HEK293 (cell line): ENCODE measurements around the gene REC114.

Experiments used
- CTCF ChIA-PET: fragments of 350-600 bp; formaldehyde crosslinking; extraction: SDS; loops from one replicate; lab custom pipeline; 2021; ENCODE audit warnings: antibody characterized with exemption; lab: Yijun Ruan, JAX
- POLR2A ChIA-PET: fragments of 300-600 bp; formaldehyde crosslinking; extraction: SDS; loops from one replicate; lab custom pipeline; 2020; ENCODE audit warnings: antibody characterized with exemption, inconsistent platforms; lab: Yijun Ruan, JAX
- H3K27ac ChIP-seq: fragments of 200-500 bp; sonication (Bioruptor generic); 2 replicates; pipeline ENCODE4 v1.5.1; 2014; ENCODE audit warnings: low read depth, low read length, control low read depth, inconsistent platforms; ENCODE audit errors: extremely low read depth
- H3K36me3 ChIP-seq, 2 experiments: fragments of 200-500 bp in 1 of 2; sonication (Bioruptor generic) in 1 of 2; 1 replicate in 1 of 2; 2 replicates in 1 of 2; pipeline ENCODE4 v1.5.1; 2014 to 2017; ENCODE audit warnings: inconsistent platforms in 2 of 2, low read length in 2 of 2; ENCODE audit not compliant: control insufficient read depth in 2 of 2, insufficient read depth in 1 of 2
- H3K4me1 ChIP-seq: fragments of 200-500 bp; sonication (Bioruptor generic); 2 replicates; pipeline ENCODE4 v1.5.1; 2014; ENCODE audit warnings: mild to moderate bottlenecking, low read length, inconsistent platforms; ENCODE audit not compliant: control insufficient read depth, insufficient read depth
- H3K4me3 ChIP-seq: 2 replicates; pipeline ENCODE4 v1.5.1; 2011; ENCODE audit warnings: low read depth, mild to moderate bottlenecking, control low read depth, low read length, moderate library complexity
- H3K9me3 ChIP-seq: fragments of 200-500 bp; sonication (Bioruptor generic); 2 replicates; pipeline ENCODE4 v1.5.1; 2014; ENCODE audit warnings: low read depth, low read length, inconsistent platforms; ENCODE audit not compliant: control insufficient read depth, insufficient read depth
- CTCF ChIP-seq: fragments of 450-650 bp; formaldehyde crosslinking; IDR thresholded peaks from 2 replicates; pipeline ENCODE4 v1.5.1; 2016; ENCODE audit warnings: missing biosample characterization, missing genetic modification characterization
- FEZF1 ChIP-seq: fragments of 450-650 bp; formaldehyde crosslinking; IDR thresholded peaks from 2 replicates; pipeline ENCODE4 v1.5.1; 2016; ENCODE audit warnings: missing biosample characterization, missing genetic modification characterization
- HOXA7 ChIP-seq: sonication (generic); formaldehyde crosslinking; IDR thresholded peaks from 2 replicates; pipeline ENCODE4 v1.8.1; 2022; ENCODE audit warnings: missing genetic modification reagents, borderline replicate concordance
- KLF17 ChIP-seq: fragments of 450-650 bp; formaldehyde crosslinking; IDR thresholded peaks from 2 replicates; pipeline ENCODE4 v1.5.1; 2016; ENCODE audit warnings: missing biosample characterization, missing genetic modification characterization
- KLF8 ChIP-seq: fragments of 450-650 bp; formaldehyde crosslinking; IDR thresholded peaks from 2 replicates; pipeline ENCODE4 v1.5.1; 2016; ENCODE audit warnings: missing biosample characterization, missing genetic modification characterization
- MEIS1 ChIP-seq: sonication (generic); formaldehyde crosslinking; IDR thresholded peaks from 2 replicates; pipeline ENCODE4 v1.8.1; 2022; ENCODE audit warnings: missing genetic modification reagents, mild to moderate bottlenecking, borderline replicate concordance
- PRDM1 ChIP-seq: fragments of 450-650 bp; formaldehyde crosslinking; IDR thresholded peaks from 2 replicates; pipeline ENCODE4; 2016; ENCODE audit warnings: missing biosample characterization, missing genetic modification characterization
- SETDB1 ChIP-seq: IDR thresholded peaks from one replicate; pipeline ENCODE4 v1.6.1; 2017; ENCODE audit warnings: mild to moderate bottlenecking, low read length, moderate library complexity, mixed read lengths; ENCODE audit not compliant: insufficient read length
- SP2 ChIP-seq: fragments of 450-650 bp; formaldehyde crosslinking; IDR thresholded peaks from 2 replicates; pipeline ENCODE4 v1.5.1; 2016; ENCODE audit warnings: missing biosample characterization, missing genetic modification characterization
- ZBTB49 ChIP-seq: fragments of 450-650 bp; formaldehyde crosslinking; IDR thresholded peaks from 2 replicates; pipeline ENCODE4 v1.5.1; 2016; ENCODE audit warnings: missing biosample characterization, missing genetic modification characterization, low read depth
- ZNF10 ChIP-seq: fragments of 450-650 bp; formaldehyde crosslinking; IDR thresholded peaks from 2 replicates; pipeline ENCODE4 v1.5.1; 2017; ENCODE audit warnings: missing biosample characterization, missing genetic modification characterization
- ZNF184 ChIP-seq: fragments of 450-650 bp; IDR thresholded peaks from 2 replicates; pipeline ENCODE4 v1.5.1; 2018; ENCODE audit warnings: missing biosample characterization, mild to moderate bottlenecking, missing genetic modification characterization
- ZNF223 ChIP-seq: fragments of 450-650 bp; formaldehyde crosslinking; IDR thresholded peaks from 2 replicates; pipeline ENCODE4 v1.5.1; 2016; ENCODE audit warnings: missing biosample characterization, missing genetic modification characterization
- ZNF350 ChIP-seq: fragments of 450-650 bp; formaldehyde crosslinking; IDR thresholded peaks from 2 replicates; pipeline ENCODE4 v1.5.0; 2017; ENCODE audit warnings: missing biosample characterization, mild to moderate bottlenecking, missing genetic modification characterization
- ZNF37A ChIP-seq: fragments of 450-650 bp; IDR thresholded peaks from 2 replicates; pipeline ENCODE4 v1.5.1; 2018; ENCODE audit warnings: missing biosample characterization, missing genetic modification characterization
- ZNF571 ChIP-seq: fragments of 450-650 bp; formaldehyde crosslinking; IDR thresholded peaks from 2 replicates; pipeline ENCODE4 v1.5.0; 2017; ENCODE audit warnings: missing biosample characterization, missing genetic modification characterization
- ZNF585B ChIP-seq: fragments of 450-650 bp; formaldehyde crosslinking; IDR thresholded peaks from 2 replicates; pipeline ENCODE4 v1.5.1; 2016; ENCODE audit warnings: missing biosample characterization, missing genetic modification characterization
- ZNF610 ChIP-seq: fragments of 450-650 bp; formaldehyde crosslinking; IDR thresholded peaks from 2 replicates; pipeline ENCODE4 v1.5.1; 2016; ENCODE audit warnings: missing biosample characterization, missing genetic modification characterization, borderline replicate concordance
- ZNF623 ChIP-seq: fragments of 450-650 bp; formaldehyde crosslinking; IDR thresholded peaks from 2 replicates; pipeline ENCODE4 v1.5.1; 2016; ENCODE audit warnings: missing biosample characterization, missing genetic modification characterization
- ZNF658 ChIP-seq: fragments of 450-650 bp; formaldehyde crosslinking; IDR thresholded peaks from 2 replicates; pipeline ENCODE4; 2016; ENCODE audit warnings: missing biosample characterization, missing genetic modification characterization
- ZNF747 ChIP-seq: fragments of 450-650 bp; formaldehyde crosslinking; IDR thresholded peaks from 2 replicates; pipeline ENCODE4 v1.5.1; 2016; ENCODE audit warnings: missing biosample characterization, missing genetic modification characterization
- ZSCAN18 ChIP-seq: fragments of 450-650 bp; formaldehyde crosslinking; IDR thresholded peaks from 2 replicates; pipeline ENCODE4 v1.5.1; 2016; ENCODE audit warnings: missing biosample characterization, missing genetic modification characterization

REC114 gene

GRCh38 chr15:73455876-73456275 lies 12.9 kb downstream of the REC114 start (continued):
- no peak for TF ChIP-seq ZNF10 (tag by site-specific recombination)
- TF ChIP-seq ZNF623 (tag by site-specific recombination): no peak
- no peak for TF ChIP-seq PRDM1 (tag by site-specific recombination)

GRCh38 chr15:73457334-73457733 lies 14.4 kb downstream of the REC114 start:
- CTCF ChIA-PET: interaction anchor here (0.6 to 1.1 kb wide), 3 partner anchors 27 to 178 kb away, joined by 3 read pairs; no protein-coding TSS in a partner anchor
- H3K4me1 ChIP-seq: no peaks in the 10 kb centered on the region
- POLR2A ChIA-PET: no interaction called here
- H3K27ac ChIP-seq: no peak overlapping the region
- H3K4me3 ChIP-seq: no peak overlapping the region
- TF ChIP-seq ZBTB49 (tag by site-specific recombination) (no peak), CTCF (tag by site-specific recombination) (no peak), ZNF37A (no peak), ZNF658 (tag by site-specific recombination) (no peak), SETDB1 (no peak), HOXA7 (CRISPR knock-in tag) (no peak), ZNF184 (tag by site-specific recombination) (no peak), ZNF585B (tag by site-specific recombination) (no peak), ZSCAN18 (tag by site-specific recombination) (no peak), ZNF223 (tag by site-specific recombination) (no peak), ZNF610 (tag by site-specific recombination) (no peak), ZNF571 (no peak), KLF17 (tag by site-specific recombination) (no peak), MEIS1 (CRISPR knock-in tag) (no peak), FEZF1 (no peak), ZNF350 (tag by site-specific recombination) (no peak), SP2 (tag by site-specific recombination) (no peak), ZNF747 (tag by site-specific recombination) (no peak), KLF8 (tag by site-specific recombination) (no peak)
- no peaks in the 10 kb centered on the region for H3K36me3 ChIP-seq
- no peaks in the 10 kb centered on the region for H3K9me3 ChIP-seq
